Germinal center (tissue), 1 donor: ENCODE measurements around the gene COL4A1.

Experiments used
- DNase-seq: peaks from one replicate; pipeline ENCODE4 v3.0.0; 2012; ENCODE audit warnings: mixed read lengths, low spot score

Gene COL4A1

GRCh38 chr13:110306960-110307766, at the start of gene COL4A1, which contains the start of gene COL4A2:
Gene COL4A1, minus strand, starts transcription at chr13:110307157. Its CDS starts 130 bp downstream, at chr13:110307027.
Gene COL4A2, plus strand, starts transcription at chr13:110307284. Its CDS starts 620 bp downstream, at chr13:110307904.
- DNase-seq = no peak

- no peak for DNase-seq
Measured at GRCh38 chr13:110356362-110356761, 49.4 kb upstream of the COL4A1 start.

- no peak for DNase-seq
Measured at GRCh38 chr13:110354715-110355473, 47.9 kb upstream of the COL4A1 start.

GRCh38 chr13:110354123-110354627, 47.2 kb upstream of the COL4A1 start:
- no peak for DNase-seq

GRCh38 chr13:110353339-110353977, 46.5 kb upstream of the COL4A1 start:
- DNase-seq = no peak

- no peak for DNase-seq
Measured at GRCh38 chr13:110352735-110353134, 45.8 kb upstream of the COL4A1 start.

GRCh38 chr13:110351636-110352420, 44.9 kb upstream of the COL4A1 start:
- no peak for DNase-seq

- no peak for DNase-seq
Measured at GRCh38 chr13:110350509-110350908, 43.6 kb upstream of the COL4A1 start.

- no peak for DNase-seq
Measured at GRCh38 chr13:110350049-110350448, 43.1 kb upstream of the COL4A1 start.

GRCh38 chr13:110349239-110349638, 42.3 kb upstream of the COL4A1 start:
- DNase-seq = no peak

- no peak for DNase-seq
Measured at GRCh38 chr13:110348309-110349105, 41.5 kb upstream of the COL4A1 start.

- DNase-seq = no peak
Measured at GRCh38 chr13:110347535-110348308, 40.8 kb upstream of the COL4A1 start.

- no peak for DNase-seq
Measured at GRCh38 chr13:110347088-110347487, 40.1 kb upstream of the COL4A1 start.

GRCh38 chr13:110346661-110347067, 39.7 kb upstream of the COL4A1 start:
- no peak for DNase-seq

GRCh38 chr13:110345701-110346100, 38.7 kb upstream of the COL4A1 start:
- no peak for DNase-seq

- no peak for DNase-seq
Measured at GRCh38 chr13:110345266-110345665, 38.3 kb upstream of the COL4A1 start.

GRCh38 chr13:110344320-110344719, 37.4 kb upstream of the COL4A1 start:
- DNase-seq = no peak

- no peak for DNase-seq
Measured at GRCh38 chr13:110343241-110343865, 36.4 kb upstream of the COL4A1 start.

- no peak for DNase-seq
Measured at GRCh38 chr13:110342474-110342873, 35.5 kb upstream of the COL4A1 start.
